Smooth muscle cell (in vitro differentiated cells): ENCODE results near the gene TEX36. TPM values are rescaled to one million over a fixed set of nuclear protein-coding genes. Genes with fewer than 3 reads are reported as not detected.

Source experiments
- DNase-seq: peaks from one replicate; lab custom pipeline; 2025; ENCODE audit not compliant: unreplicated experiment; lab: John Stamatoyannopoulos, UW
- H2AFZ ChIP-seq: fragments of 200-600 bp; sonication (generic); 2 replicates; pipeline ENCODE4 v1.6.0; 2016; ENCODE audit warnings: antibody characterized with exemption, low read depth, mild to moderate bottlenecking
- H3F3A ChIP-seq: fragments of 200-600 bp; sonication (generic); 2 replicates; pipeline ENCODE4 v1.6.0; 2017; ENCODE audit warnings: antibody characterized with exemption, low read depth
- H3K27ac ChIP-seq: fragments of 200-600 bp; sonication (generic); 2 replicates; pipeline ENCODE4 v1.5.1; 2016; ENCODE audit warnings: low read depth, mild to moderate bottlenecking
- H3K27me3 ChIP-seq: fragments of 200-600 bp; sonication (generic); 2 replicates; pipeline ENCODE4 v1.6.1; 2016; ENCODE audit warnings: low read depth, mild to moderate bottlenecking
- H3K36me3 ChIP-seq: fragments of 200-600 bp; sonication (generic); 2 replicates; pipeline ENCODE4 v1.5.1; 2016; ENCODE audit warnings: low read depth
- H3K4me1 ChIP-seq: fragments of 200-600 bp; sonication (generic); 2 replicates; pipeline ENCODE4 v1.5.1; 2016; ENCODE audit warnings: low read depth
- H3K4me2 ChIP-seq: fragments of 200-600 bp; sonication (generic); 2 replicates; pipeline ENCODE4 v1.6.0; 2016; ENCODE audit warnings: mild to moderate bottlenecking
- H3K4me3 ChIP-seq: fragments of 200-600 bp; sonication (generic); 2 replicates; pipeline ENCODE4 v1.5.1; 2016; ENCODE audit warnings: mild to moderate bottlenecking
- H3K79me2 ChIP-seq: fragments of 200-600 bp; sonication (generic); 2 replicates; pipeline ENCODE4 v1.6.0; 2016; ENCODE audit warnings: low read depth, mild to moderate bottlenecking
- H3K9ac ChIP-seq: fragments of 200-600 bp; sonication (generic); 2 replicates; pipeline ENCODE4 v1.6.0; 2016; ENCODE audit warnings: low read depth
- H3K9me3 ChIP-seq: fragments of 200-600 bp; sonication (generic); replicated peaks from 2 replicates; pipeline ENCODE4 v1.5.1; 2016; ENCODE audit warnings: low read depth
- H4K20me1 ChIP-seq: fragments of 200-600 bp; sonication (generic); 2 replicates; pipeline ENCODE4 v1.6.0; 2016; ENCODE audit warnings: low read depth
- CTCF ChIP-seq: fragments of 200-600 bp; sonication (generic); IDR thresholded peaks from 2 replicates; pipeline ENCODE4 v1.5.1; 2017; ENCODE audit warnings: borderline replicate concordance, mild to moderate bottlenecking, antibody characterized with exemption; ENCODE audit not compliant: insufficient read depth, poor library complexity, severe bottlenecking
- WGBS: methylation state at CpG from one replicate; pipeline ENCODE4 v1.1.7; 2016; ENCODE audit warnings: low lambda C conversion rate; 5-methylcytosine and 5-hydroxymethylcytosine counted together
- polyA plus RNA-seq: library from polyadenylated mRNA; unstranded; fragments of >200 nt; fragmentation: Nextera tagmentation; extraction: Ambion mirVana; gene quantifications from 2 replicates; pipeline ENCODE4 v1.2.1, GENCODE V29; 2016
- total RNA-seq: library from RNA; depleted of rRNA; stranded (reverse); fragments of >200 nt; gene quantifications from 2 replicates; pipeline ENCODE4 v1.2.3, GENCODE V29; 2014

The TEX36 gene
- total and polyA plus RNA-seq, 2 experiments from 2014 or later, result not detected

DNA sequence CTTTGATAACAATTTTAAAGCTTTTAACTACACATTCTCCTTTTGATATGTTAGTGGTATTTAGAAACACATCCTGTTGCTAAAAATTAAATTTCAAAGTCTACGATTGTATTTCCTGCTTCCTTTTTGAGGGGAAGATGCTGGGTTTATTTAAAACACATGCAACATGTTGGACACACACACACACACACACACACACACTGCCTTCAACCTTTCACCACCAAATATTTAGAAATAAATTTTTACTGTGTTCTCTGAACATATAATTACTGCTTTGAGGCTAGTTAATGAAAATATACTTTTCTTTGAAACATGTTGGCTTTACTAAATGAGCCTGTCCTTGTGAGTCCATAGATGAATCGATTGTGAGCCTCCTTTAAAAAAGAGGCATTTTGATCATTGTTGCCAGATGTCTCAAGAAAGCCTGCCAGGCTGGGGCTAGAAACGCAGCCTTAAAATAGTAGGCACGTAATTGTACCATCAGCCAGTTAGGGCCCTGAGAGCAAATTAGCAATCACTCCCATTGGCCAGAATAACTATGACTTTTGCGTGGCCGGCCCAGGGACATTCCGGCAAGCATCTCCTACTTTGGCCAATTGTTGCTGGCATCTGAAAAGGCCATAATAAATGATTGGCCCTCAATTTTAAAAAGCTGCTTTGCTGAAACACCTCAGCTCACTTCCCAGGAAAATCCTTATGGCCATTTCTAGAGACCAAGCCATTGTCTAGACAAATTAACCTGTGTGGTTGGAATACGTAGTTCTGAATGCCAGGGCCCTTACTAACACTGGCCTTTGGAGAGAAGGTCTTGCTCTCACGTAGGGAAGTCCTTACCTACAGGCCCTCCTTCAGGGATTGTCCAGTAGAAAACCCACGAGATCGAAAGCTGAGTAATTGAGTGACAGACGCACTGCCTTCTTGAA, 9.9 kb upstream of the TEX36 start:
- DNase-seq, result no peak
- H3K79me2 ChIP-seq, result no peaks in the 10 kb centered on the region
- no peaks in the 10 kb centered on the region for H4K20me1 ChIP-seq
- H3K4me3 ChIP-seq, result no peak overlapping the region
- H3K27ac ChIP-seq, result no peak overlapping the region
- no peaks in the 10 kb centered on the region for H3K36me3 ChIP-seq
- peaks cover 3% of the 10 kb centered on the region for H3K27me3 ChIP-seq
- peaks cover 5% of the 10 kb centered on the region for H3F3A ChIP-seq
- no peaks in the 10 kb centered on the region for H3K9me3 ChIP-seq
- no peak overlapping the region for H3K9ac ChIP-seq
- no peaks in the 10 kb centered on the region for H3K4me1 ChIP-seq
- WGBS, result 86% methylated on average over 12 of the region's 12 CpGs
- no peak for TF ChIP-seq CTCF
- H2AFZ ChIP-seq, result no peak overlapping the region
- H3K4me2 ChIP-seq, result no peak overlapping the region

DNA sequence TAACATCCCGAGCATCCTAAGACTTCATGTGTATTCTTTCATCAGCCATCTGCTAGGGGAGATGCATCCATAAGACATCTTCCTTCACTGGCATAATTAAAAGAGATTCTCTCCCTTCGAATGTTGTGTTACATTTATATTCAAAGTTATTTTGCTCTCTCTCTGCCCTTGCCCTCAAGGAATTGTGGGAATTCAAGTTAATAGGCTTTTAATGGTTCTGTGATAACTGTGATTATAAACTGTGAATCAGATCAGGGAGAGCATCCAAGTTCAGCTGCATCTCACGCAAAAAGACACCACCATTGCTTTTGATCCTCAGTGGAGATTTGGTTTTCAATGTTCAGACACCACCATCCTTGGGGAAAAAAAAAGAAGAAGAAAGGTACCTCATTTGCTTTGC, 9.2 kb upstream of the TEX36 start:
- Histone ChIP-seq H3K4me2 (no peak overlapping the region), H3K36me3 (no peaks in the 10 kb centered on the region)
- WGBS, result 80% methylated on average over 3 of the region's 3 CpGs

GRCh38 chr10:125691160-125691981, 8.4 kb upstream of the TEX36 start:
- Histone ChIP-seq H2AFZ (no peak overlapping the region), H3F3A (peaks cover 5% of the 10 kb centered on the region), H3K4me3 (no peak overlapping the region), H3K4me1 (no peaks in the 10 kb centered on the region), H4K20me1 (no peaks in the 10 kb centered on the region), H3K27me3 (peaks cover 3% of the 10 kb centered on the region), H3K9me3 (no peaks in the 10 kb centered on the region), H3K27ac (no peak overlapping the region), H3K79me2 (no peaks in the 10 kb centered on the region), H3K4me2 (no peak overlapping the region), H3K36me3 (no peaks in the 10 kb centered on the region), H3K9ac (no peak overlapping the region)
- WGBS, result 81% methylated on average over 19 of the region's 19 CpGs
- no peak for DNase-seq
- TF ChIP-seq CTCF, result no peak

More for the DNA sequence above, 9.2 kb upstream of the TEX36 start:
- no peak for DNase-seq
- no peaks in the 10 kb centered on the region for H3K4me1 ChIP-seq
- no peak overlapping the region for H3K27ac ChIP-seq
- H4K20me1 ChIP-seq, result no peaks in the 10 kb centered on the region
- peaks cover 5% of the 10 kb centered on the region for H3F3A ChIP-seq
- no peaks in the 10 kb centered on the region for H3K79me2 ChIP-seq
- H3K9ac ChIP-seq, result no peak overlapping the region
- H2AFZ ChIP-seq, result no peak overlapping the region
- no peaks in the 10 kb centered on the region for H3K9me3 ChIP-seq
- H3K27me3 ChIP-seq, result peaks cover 3% of the 10 kb centered on the region
- TF ChIP-seq CTCF, result no peak
- no peak overlapping the region for H3K4me3 ChIP-seq
